ENCODE results near the gene FAM210B.

The FAM210B gene

GRCh38 chr20:56348746-56349145 lies 10.0 kb upstream of the FAM210B start:
- Histone ChIP-seq H3K27ac (replicated peaks) (no peak overlapping the region), H3K4me3 (replicated peaks; ENCODE audit: insufficient read depth, low read length) (no peak overlapping the region), H3K27me3 (ENCODE audit: insufficient read depth, poor library complexity, severe bottlenecking) (peaks cover 6% of the 10 kb centered on the region)
- TF ChIP-seq CTCF (IDR thresholded peaks at IDR 0.05; ENCODE audit: insufficient read depth, low read length) (no peak), REST (IDR thresholded peaks at IDR 0.05; ENCODE audit: insufficient replicate concordance, low read depth) (no peak), GABPA (IDR thresholded peaks at IDR 0.05; ENCODE audit: low read depth) (no peak), SPI1 (IDR thresholded peaks at IDR 0.05; ENCODE audit: borderline replicate concordance, low read depth) (no peak), POLR2AphosphoS5 (IDR thresholded peaks at IDR 0.05; ENCODE audit: low read depth) (no peak)
- no peak for DNase-seq (ENCODE audit: low read depth in 1 of 2, low spot score in 1 of 2)

- TF ChIP-seq CTCF (IDR thresholded peaks at IDR 0.05; ENCODE audit: insufficient read depth, low read length) (no peak), SPI1 (IDR thresholded peaks at IDR 0.05; ENCODE audit: borderline replicate concordance, low read depth) (no peak), GABPA (IDR thresholded peaks at IDR 0.05; ENCODE audit: low read depth) (no peak), POLR2AphosphoS5 (IDR thresholded peaks at IDR 0.05; ENCODE audit: low read depth) (no peak), REST (IDR thresholded peaks at IDR 0.05; ENCODE audit: insufficient replicate concordance, low read depth) (no peak)
- DNase-seq (ENCODE audit: low read depth in 1 of 2, low spot score in 1 of 2), result no peak
- no peak overlapping the region for H3K4me3 ChIP-seq (replicated peaks; ENCODE audit: insufficient read depth, low read length)
- H3K27me3 ChIP-seq (ENCODE audit: insufficient read depth, poor library complexity, severe bottlenecking), result no peaks in the 10 kb centered on the region
- no peak overlapping the region for H3K27ac ChIP-seq (replicated peaks)
Observed at GRCh38 chr20:56350842-56351241, 7.9 kb upstream of the FAM210B start.

DNA sequence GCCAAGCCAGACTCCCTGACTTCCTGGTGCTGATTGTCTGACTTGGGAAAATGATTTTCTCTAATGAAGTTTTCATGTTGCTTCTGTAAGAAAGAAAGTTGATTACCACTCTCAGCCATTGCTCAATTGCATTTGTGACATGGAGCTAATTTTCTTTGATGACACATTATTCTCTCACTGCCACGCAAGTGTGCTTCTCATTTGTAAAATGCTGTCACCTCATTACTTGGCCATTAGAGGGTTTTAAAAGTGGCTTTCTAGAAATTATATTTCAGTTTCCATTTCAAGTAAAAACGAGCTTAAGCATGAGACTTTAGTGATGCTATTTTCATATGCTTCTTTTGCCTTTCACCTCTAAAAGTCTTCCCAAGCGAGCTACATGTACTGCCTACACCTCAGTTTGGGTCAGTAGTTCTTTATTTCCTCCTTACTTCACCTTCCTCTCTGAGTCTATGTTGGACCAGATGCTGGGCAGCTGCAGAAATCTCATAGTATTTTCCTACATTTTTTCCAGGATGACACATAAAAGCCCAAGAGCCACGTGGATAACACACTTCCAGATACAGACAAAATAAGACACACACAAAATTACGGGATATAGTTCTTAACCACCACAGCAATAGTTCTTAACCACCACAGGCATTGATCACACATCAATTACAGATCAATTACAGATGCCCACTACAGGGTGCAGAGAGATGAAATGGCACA lies 6.3 kb upstream of the FAM210B start:
- Histone ChIP-seq H3K4me3 (replicated peaks; ENCODE audit: insufficient read depth, low read length) (no peak overlapping the region), H3K27ac (replicated peaks) (no peak overlapping the region), H3K27me3 (ENCODE audit: insufficient read depth, poor library complexity, severe bottlenecking) (no peaks in the 10 kb centered on the region)
- TF ChIP-seq CTCF (IDR thresholded peaks at IDR 0.05; ENCODE audit: insufficient read depth, low read length) (no peak), REST (IDR thresholded peaks at IDR 0.05; ENCODE audit: insufficient replicate concordance, low read depth) (no peak), GABPA (IDR thresholded peaks at IDR 0.05; ENCODE audit: low read depth) (no peak), SPI1 (IDR thresholded peaks at IDR 0.05; ENCODE audit: borderline replicate concordance, low read depth) (no peak), POLR2AphosphoS5 (IDR thresholded peaks at IDR 0.05; ENCODE audit: low read depth) (no peak)
- no peak for DNase-seq (ENCODE audit: low read depth in 1 of 2, low spot score in 1 of 2)
